ENCODE results near the gene C2orf15. TPM values are rescaled to one million over a fixed set of nuclear protein-coding genes. Genes with fewer than 3 reads are reported as not detected.

C2orf15 gene
- total RNA-seq: under 0.01 TPM in 1 of 2 replicates, not detected in the other

DNA sequence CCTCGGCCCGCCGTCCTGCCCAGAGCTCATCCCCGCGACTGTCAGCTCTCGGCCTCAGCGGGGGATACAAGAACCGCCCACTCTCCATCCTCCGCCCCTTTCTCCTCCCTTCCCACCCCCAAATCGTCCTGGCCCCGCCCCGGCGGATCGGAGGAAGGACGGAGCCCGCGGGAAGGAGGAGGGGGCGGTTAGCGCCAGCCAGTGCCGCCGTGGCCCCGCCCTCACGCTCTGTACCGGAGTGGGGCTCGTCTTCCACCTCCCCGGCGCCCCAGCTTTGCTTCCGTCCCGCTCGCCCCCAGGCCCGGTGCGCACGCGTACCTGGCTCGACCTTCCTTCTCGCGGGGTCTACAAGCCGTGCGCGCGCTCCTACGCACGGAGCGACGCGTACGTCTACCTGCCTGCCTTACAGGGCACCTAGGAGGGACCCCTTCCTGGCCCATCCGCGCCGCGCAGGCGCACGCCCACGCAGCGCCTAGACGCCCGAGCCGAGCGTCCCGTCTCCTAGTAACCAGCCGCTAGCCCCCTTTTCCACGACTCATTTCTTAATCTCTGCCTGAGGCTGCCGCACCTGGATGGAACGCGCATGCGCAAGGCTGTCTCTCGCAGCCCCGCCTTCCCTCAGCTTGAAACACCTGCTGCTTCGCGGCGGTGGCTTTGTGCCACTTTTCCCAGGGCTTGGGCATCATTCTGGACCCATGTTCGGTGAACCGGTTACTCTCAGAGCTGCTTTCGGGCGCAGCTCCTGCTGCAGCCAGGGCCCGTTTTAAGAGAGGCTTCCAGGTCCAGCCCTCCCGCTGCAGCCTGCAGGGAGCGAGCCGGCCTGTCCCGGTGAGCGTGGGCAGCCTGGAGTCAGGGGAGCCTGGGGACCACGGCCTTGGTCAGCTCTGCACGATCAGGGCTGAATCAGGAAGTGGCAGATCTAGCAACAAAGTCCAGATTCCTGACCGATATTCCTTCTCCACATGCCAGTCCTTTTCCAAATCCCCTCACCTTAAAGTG is at the start of gene C2orf15:
Gene C2orf15 (plus strand): TSS at position 598 of the 999 bp plus-strand sequence. CDS start 8,852 bp downstream, outside the sequence.

DNA sequence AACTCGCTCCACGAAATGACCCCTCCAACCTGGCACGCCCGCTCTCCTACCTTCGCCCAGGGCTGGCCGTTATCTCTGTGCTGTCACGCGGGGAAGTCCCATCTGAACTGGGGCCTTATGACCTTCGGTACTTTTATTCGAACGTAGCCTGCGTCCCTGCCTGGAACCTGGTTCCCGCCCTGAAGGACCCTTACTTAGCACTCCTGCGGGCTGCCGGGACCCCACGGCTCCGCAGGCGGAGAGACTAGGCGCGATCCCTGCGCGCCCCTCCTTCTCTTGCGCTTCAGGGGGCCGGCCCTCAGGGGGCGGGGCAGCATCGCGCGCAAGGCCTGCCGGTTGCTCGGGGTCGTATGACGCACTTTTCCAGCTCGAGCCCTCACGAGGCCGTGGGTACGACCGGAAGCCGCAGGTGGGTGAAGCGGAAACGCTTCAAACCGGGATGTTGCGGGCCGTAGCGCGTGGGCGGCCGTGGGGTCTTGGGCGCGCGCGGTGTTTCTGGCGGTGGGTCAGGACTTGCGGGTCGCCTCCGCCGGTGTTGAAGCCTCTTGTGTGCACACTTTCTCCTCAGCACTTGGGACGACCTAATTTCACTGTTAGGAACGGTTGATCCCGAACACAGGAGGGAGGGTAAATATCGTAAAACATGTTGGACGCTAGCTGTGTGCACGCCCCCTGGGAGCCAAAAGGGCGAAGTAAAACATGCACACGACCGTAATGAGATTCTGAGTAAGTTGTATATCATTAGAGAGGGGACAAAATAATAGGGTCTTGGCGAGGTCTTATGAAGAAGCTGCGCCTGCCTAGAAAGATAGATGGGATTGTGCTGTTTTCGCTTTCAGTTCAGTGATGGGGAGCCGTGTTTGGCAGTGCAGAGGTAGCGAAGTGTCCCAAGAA is 13.4 kb downstream of the C2orf15 start, which contains the start of the genes LIPT1 and TSGA10:
Gene LIPT1 (plus strand): TSS at position 325 of the 894 bp plus-strand sequence. CDS start 6,991 bp downstream, outside the sequence.
Gene TSGA10 (minus strand): TSS at position 300 of the 894 bp plus-strand sequence. CDS start 45,503 bp downstream, outside the sequence.

DNA sequence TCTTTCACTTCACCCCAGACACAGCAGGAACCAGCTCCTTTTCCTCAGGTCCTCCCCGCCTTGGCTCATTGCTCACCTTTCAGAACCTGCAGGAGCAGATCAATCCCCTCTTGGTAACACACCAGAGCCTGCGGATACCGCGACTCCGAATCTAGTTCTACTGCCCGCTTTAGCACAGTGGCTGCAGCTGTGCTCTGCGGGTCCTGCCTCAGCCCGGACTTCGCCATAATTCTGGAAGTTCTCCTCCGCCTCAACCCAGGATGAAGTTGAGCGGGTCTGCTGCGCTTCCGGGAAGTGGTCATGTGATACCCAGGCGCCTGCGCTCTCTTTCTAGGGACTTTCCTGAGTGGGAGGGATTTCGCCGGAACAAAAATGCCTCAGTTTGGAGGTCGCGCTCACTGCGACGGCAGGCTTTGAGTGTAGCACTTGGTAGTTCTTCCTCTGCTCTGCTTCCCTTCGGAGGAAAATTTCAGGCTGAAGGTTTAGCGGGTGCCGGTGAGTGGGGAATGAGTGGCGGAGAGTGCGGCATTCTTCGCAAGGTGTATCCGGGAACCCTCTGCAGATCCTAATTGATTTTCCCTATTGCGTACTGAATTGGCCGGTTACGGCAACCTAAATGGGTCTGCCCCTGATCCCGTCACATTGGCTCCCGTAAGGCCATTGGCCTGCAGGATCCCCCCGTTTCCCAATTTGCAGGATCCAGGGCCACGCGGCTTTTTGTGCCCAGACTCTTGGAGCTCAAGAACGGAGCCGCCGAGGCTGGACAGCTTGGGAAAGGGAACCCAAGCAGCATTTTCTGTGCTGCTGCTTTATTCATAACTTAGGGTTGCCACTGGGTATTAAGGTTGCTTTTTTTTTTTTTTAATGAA is 39.5 kb downstream of the C2orf15 start, which contains the start of the genes MITD1 and MRPL30:
Gene MITD1 (minus strand): TSS at position 304 of the 869 bp plus-strand sequence. CDS start 77 bp downstream, at position 227.
Gene MRPL30 (plus strand): TSS at position 430 of the 869 bp plus-strand sequence. CDS start 5,020 bp downstream, outside the sequence.

Other genes with a start within 250 kb of the C2orf15 start
- 2.9 and 6.5 TPM in 2 replicates for gene CRACDL, start 205.5 kb upstream of the C2orf15 start, total RNA-seq
- gene TSGA10, start 13.2 kb downstream of the C2orf15 start, total RNA-seq: 1.3 and 2.6 TPM in 2 replicates
- gene LIPT1, start 13.3 kb downstream of the C2orf15 start, total RNA-seq: 3.1 and 5.8 TPM in 2 replicates
- gene MITD1, start 39.4 kb downstream of the C2orf15 start, total RNA-seq: 24.4 and 28.5 TPM in 2 replicates
- gene MRPL30, start 39.5 kb downstream of the C2orf15 start, total RNA-seq: 23.3 and 32.9 TPM in 2 replicates
- not detected in 2 replicates for gene LYG2, start 114.0 kb downstream of the C2orf15 start, total RNA-seq
- 0.49 and 0.57 TPM in 2 replicates for gene LYG1, start 159.5 kb downstream of the C2orf15 start, total RNA-seq
- gene TXNDC9, start 194.6 kb downstream of the C2orf15 start, total RNA-seq: 55.9 and 66.1 TPM in 2 replicates
- gene EIF5B, start 195.7 kb downstream of the C2orf15 start, total RNA-seq: 19.1 and 60.0 TPM in 2 replicates